ENCODE results near the gene TBC1D22B. TPM values are rescaled to one million over a fixed set of nuclear protein-coding genes. Genes with fewer than 3 reads are reported as not detected.
A peak's percentile ranks its signal among the peaks of the same experiment; 100 is the strongest.

Gene TBC1D22B
- total and polyA plus RNA-seq, 9 of the 15 experiments (the other 6 are each of a cell fraction or from before 2014, with no cell fraction given): 4.8 to 24.2 (median 13.5) TPM

GRCh38 chr6:37232430-37233017, 25.0 kb upstream of the TBC1D22B start (continued):
- TF ChIP-seq ETS1 (conservative IDR thresholded peaks at IDR 0.05; ENCODE audit: control insufficient read depth, low read depth, low read length): no peak
- TF ChIP-seq ZBTB26 (CRISPR knock-in tag; IDR thresholded peaks at IDR 0.05): peak; percentile 78; the same call in 1 of the 2 replicates
- peak; percentile 97 for TF ChIP-seq MECOM (CRISPR knock-in tag; IDR thresholded peaks at IDR 0.05)
- TF ChIP-seq SMARCC2 (IDR thresholded peaks at IDR 0.05; ENCODE audit: low read depth): peak; percentile 95
- TF ChIP-seq SMARCB1 (IDR thresholded peaks at IDR 0.05; ENCODE audit: insufficient read length, low read depth): no peak
- peak; percentile 75; the same call in 1 of the 2 replicates for TF ChIP-seq SPI1 (IDR thresholded peaks at IDR 0.05; ENCODE audit: borderline replicate concordance, low read depth, low read length)
- peak; percentile 18; the same call in 1 of the 2 replicates for TF ChIP-seq GABPA (tag; conservative IDR thresholded peaks at IDR 0.05; ENCODE audit: low read depth)
- TF ChIP-seq ZMIZ1 (IDR thresholded peaks at IDR 0.05; ENCODE audit: low read depth in 2 of 2, low read length in 2 of 2): peak in 1 of 2 experiments; percentile 78; a peak in 2 of 4 replicates
- peak; percentile 91 for TF ChIP-seq MTA3 (IDR thresholded peaks at IDR 0.05; ENCODE audit: borderline replicate concordance)
- no peak for TF ChIP-seq SNAPC5 (CRISPR knock-in tag; IDR thresholded peaks at IDR 0.05)
- peak; percentile 18 for TF ChIP-seq NEUROD1 (IDR thresholded peaks at IDR 0.05; ENCODE audit: borderline replicate concordance, low read depth, low read length, partially characterized antibody)
- peak; percentile 98 for TF ChIP-seq SOX6 (IDR thresholded peaks at IDR 0.05)
- peak; percentile 47 to 65; a peak in 3 of 4 replicates for TF ChIP-seq MAZ (CRISPR knock-in tag; conservative IDR thresholded peaks at IDR 0.05 in 1 of 2, IDR thresholded peaks at IDR 0.05 in 1 of 2)
- TF ChIP-seq ATF4 (CRISPR knock-in tag; IDR thresholded peaks at IDR 0.05): 0 out of 2 replicates have a peak, but pooled peaks have one; percentile 32
- TF ChIP-seq PRDM10 (IDR thresholded peaks at IDR 0.05; ENCODE audit: partially characterized antibody): peak; percentile 85
- no peak for TF ChIP-seq ZNF253 (CRISPR knock-in tag; conservative IDR thresholded peaks at IDR 0.05)
